Transverse colon (tissue), 3 donors: ENCODE measurements around the gene DTYMK.

Experiments
- CTCF ChIP-seq, 5 experiments: fragments of 200-600 bp in 3 of 5; fragments of 450-650 bp in 2 of 5; sonication (generic) in 3 of 5; IDR thresholded peaks; 1 replicate in 2 of 5; 2 replicates in 3 of 5; pipeline ENCODE4 v1.5.1; 2016 to 2017; ENCODE audit warnings: antibody characterized with exemption in 5 of 5, inconsistent platforms in 3 of 5, mild to moderate bottlenecking in 2 of 5, moderate library complexity in 1 of 5
- POLR2A ChIP-seq: fragments of 450-650 bp; IDR thresholded peaks from one replicate; pipeline ENCODE4 v1.6.1; 2016; ENCODE audit warnings: antibody characterized with exemption, mild to moderate bottlenecking, moderate library complexity

- TF ChIP-seq POLR2A (no peak), CTCF (IDR thresholded peaks at IDR 0.05) (no peak)
Observed at GRCh38 chr2:241703032-241703604, 16.5 kb upstream of the DTYMK start.
